Measurements from ENCODE around the gene RALB.
A peak's percentile ranks its signal among the peaks of the same experiment; 100 is the strongest.
"Not testable (repeated sequence)": the region's sequence is repeated elsewhere in the genome, so short reads cannot be mapped to it uniquely, and the experiment has no call there.

Gene RALB

GRCh38 chr2:120305937-120306490 lies 53.4 kb downstream of the RALB start:
- H3K27me3 ChIP-seq (ENCODE audit: insufficient read depth, low read length), result no peaks in the 10 kb centered on the region
- no peak overlapping the region for H3K4me3 ChIP-seq (ENCODE audit: low read length)
- no peaks in the 10 kb centered on the region for H3K36me3 ChIP-seq (ENCODE audit: insufficient read depth, low read length)
- H3K4me1 ChIP-seq (ENCODE audit: insufficient read depth, low read length), result no peaks in the 10 kb centered on the region
- no peak overlapping the region for H2AFZ ChIP-seq (ENCODE audit: low read depth, low read length)
- H3K9me3 ChIP-seq (ENCODE audit: low read length), result no peaks in the 10 kb centered on the region

- Histone ChIP-seq H3K4me3 (ENCODE audit: low read length) (no peak overlapping the region), H3K4me1 (ENCODE audit: insufficient read depth, low read length) (no peaks in the 10 kb centered on the region), H3K9me3 (ENCODE audit: low read length) (no peaks in the 10 kb centered on the region), H3K27me3 (ENCODE audit: insufficient read depth, low read length) (no peaks in the 10 kb centered on the region), H2AFZ (ENCODE audit: low read depth, low read length) (no peak overlapping the region), H3K36me3 (ENCODE audit: insufficient read depth, low read length) (no peaks in the 10 kb centered on the region)
These were observed 54.8 kb downstream of the RALB start for GRCh38 chr2:120307482-120307881.

GRCh38 chr2:120308038-120308910 lies 55.6 kb downstream of the RALB start:
- Histone ChIP-seq H3K4me1 (ENCODE audit: insufficient read depth, low read length) (peaks cover 5% of the 10 kb centered on the region), H3K4me3 (ENCODE audit: low read length) (no peak overlapping the region)

GRCh38 chr2:120310136-120310535 lies 57.5 kb downstream of the RALB start:
- Histone ChIP-seq H3K4me3 (ENCODE audit: low read length) (no peak overlapping the region), H2AFZ (ENCODE audit: low read depth, low read length) (no peak overlapping the region), H3K27me3 (ENCODE audit: insufficient read depth, low read length) (peaks cover 10% of the 10 kb centered on the region), H3K36me3 (ENCODE audit: insufficient read depth, low read length) (no peaks in the 10 kb centered on the region), H3K9me3 (ENCODE audit: low read length) (no peaks in the 10 kb centered on the region), H3K4me1 (ENCODE audit: insufficient read depth, low read length) (peaks cover 5% of the 10 kb centered on the region)

More at GRCh38 chr2:120308038-120308910, 55.6 kb downstream of the RALB start:
- H2AFZ ChIP-seq (ENCODE audit: low read depth, low read length), result no peak overlapping the region
- H3K36me3 ChIP-seq (ENCODE audit: insufficient read depth, low read length), result no peaks in the 10 kb centered on the region
- no peaks in the 10 kb centered on the region for H3K9me3 ChIP-seq (ENCODE audit: low read length)
- H3K27me3 ChIP-seq (ENCODE audit: insufficient read depth, low read length), result no peaks in the 10 kb centered on the region

- not testable (repeated sequence) for H3K9me3 ChIP-seq (ENCODE audit: low read length); H3K4me3 ChIP-seq (ENCODE audit: low read length); H3K4me1 ChIP-seq (ENCODE audit: insufficient read depth, low read length); H3K36me3 ChIP-seq (ENCODE audit: insufficient read depth, low read length); H2AFZ ChIP-seq (ENCODE audit: low read depth, low read length)
- H3K27me3 ChIP-seq (ENCODE audit: insufficient read depth, low read length), result peaks cover 17% of the 10 kb centered on the region
These were observed 58.2 kb downstream of the RALB start for GRCh38 chr2:120310841-120311240.

- Histone ChIP-seq H3K4me1 (ENCODE audit: insufficient read depth, low read length) (peaks cover 5% of the 10 kb centered on the region), H3K9me3 (ENCODE audit: low read length) (no peaks in the 10 kb centered on the region), H3K36me3 (ENCODE audit: insufficient read depth, low read length) (no peaks in the 10 kb centered on the region), H3K27me3 (ENCODE audit: insufficient read depth, low read length) (peaks cover 24% of the 10 kb centered on the region), H3K4me3 (ENCODE audit: low read length) (no peak overlapping the region), H2AFZ (ENCODE audit: low read depth, low read length) (no peak overlapping the region)
These were observed 59.4 kb downstream of the RALB start for GRCh38 chr2:120312076-120312475.

- Histone ChIP-seq H3K9me3 (ENCODE audit: low read length) (no peaks in the 10 kb centered on the region), H2AFZ (ENCODE audit: low read depth, low read length) (peak overlapping the region; percentile 36), H3K27me3 (ENCODE audit: insufficient read depth, low read length) (peaks cover 27% of the 10 kb centered on the region), H3K4me3 (ENCODE audit: low read length) (peak overlapping the region; percentile 21), H3K4me1 (ENCODE audit: insufficient read depth, low read length) (peaks cover 5% of the 10 kb centered on the region), H3K36me3 (ENCODE audit: insufficient read depth, low read length) (no peaks in the 10 kb centered on the region)
These were observed 60.4 kb downstream of the RALB start for GRCh38 chr2:120312860-120313694.

- Histone ChIP-seq H3K36me3 (ENCODE audit: insufficient read depth, low read length) (no peaks in the 10 kb centered on the region), H3K4me1 (ENCODE audit: insufficient read depth, low read length) (peaks cover 5% of the 10 kb centered on the region), H3K27me3 (ENCODE audit: insufficient read depth, low read length) (peaks cover 34% of the 10 kb centered on the region), H3K9me3 (ENCODE audit: low read length) (no peaks in the 10 kb centered on the region), H2AFZ (ENCODE audit: low read depth, low read length) (no peak overlapping the region), H3K4me3 (ENCODE audit: low read length) (no peak overlapping the region)
These were observed 61.3 kb downstream of the RALB start for GRCh38 chr2:120313695-120314615.

GRCh38 chr2:120314690-120315366 lies 62.2 kb downstream of the RALB start:
- H3K27me3 ChIP-seq (ENCODE audit: insufficient read depth, low read length), result peaks cover 41% of the 10 kb centered on the region
- no peak overlapping the region for H2AFZ ChIP-seq (ENCODE audit: low read depth, low read length)
- H3K4me1 ChIP-seq (ENCODE audit: insufficient read depth, low read length), result peaks cover 5% of the 10 kb centered on the region
- H3K36me3 ChIP-seq (ENCODE audit: insufficient read depth, low read length), result no peaks in the 10 kb centered on the region
- H3K4me3 ChIP-seq (ENCODE audit: low read length), result no peak overlapping the region
- H3K9me3 ChIP-seq (ENCODE audit: low read length), result no peaks in the 10 kb centered on the region

- Histone ChIP-seq H3K4me1 (ENCODE audit: insufficient read depth, low read length) (peaks cover 5% of the 10 kb centered on the region), H3K36me3 (ENCODE audit: insufficient read depth, low read length) (no peaks in the 10 kb centered on the region), H3K9me3 (ENCODE audit: low read length) (no peaks in the 10 kb centered on the region), H3K27me3 (ENCODE audit: insufficient read depth, low read length) (peaks cover 47% of the 10 kb centered on the region), H2AFZ (ENCODE audit: low read depth, low read length) (no peak overlapping the region), H3K4me3 (ENCODE audit: low read length) (no peak overlapping the region)
These were observed 62.8 kb downstream of the RALB start for GRCh38 chr2:120315367-120316033.

GRCh38 chr2:120316071-120316470 lies 63.4 kb downstream of the RALB start:
- Histone ChIP-seq H3K9me3 (ENCODE audit: low read length) (no peaks in the 10 kb centered on the region), H3K4me1 (ENCODE audit: insufficient read depth, low read length) (peaks cover 5% of the 10 kb centered on the region), H3K27me3 (ENCODE audit: insufficient read depth, low read length) (peaks cover 48% of the 10 kb centered on the region), H2AFZ (ENCODE audit: low read depth, low read length) (no peak overlapping the region), H3K36me3 (ENCODE audit: insufficient read depth, low read length) (no peaks in the 10 kb centered on the region), H3K4me3 (ENCODE audit: low read length) (no peak overlapping the region)
